OCI-LY7 (cell line): ENCODE data around the gene CCDC192. TPM values are rescaled to one million over a fixed set of nuclear protein-coding genes. Genes with fewer than 3 reads are reported as not detected.

ENCODE experiments used
- BruUV-seq: library from RNA; stranded (reverse); fragments of 400-500 nt; replicated peaks from 2 replicates; lab custom pipeline; 2021; lab: Mats Ljungman, UMichigan
- CTCF ChIA-PET: fragments of 300-600 bp; sonication (Branson Sonifier 250); formaldehyde crosslinking; loops from one replicate; lab custom pipeline; 2022; ENCODE audit warnings: antibody characterized with exemption; ENCODE audit not compliant: unreplicated experiment; lab: Charles Lee
- POLR2A ChIA-PET: fragments of 300-600 bp; sonication (Branson Sonifier 250); formaldehyde crosslinking; loops from one replicate; lab custom pipeline; 2022; ENCODE audit warnings: antibody characterized with exemption; lab: Charles Lee
- DNase-seq: peaks from one replicate; pipeline ENCODE4 v3.0.0-alpha.2; 2015; ENCODE audit warnings: low spot score
- H2AFZ ChIP-seq: fragments of 200-600 bp; sonication (generic), shearing (Covaris generic); 2 replicates; pipeline ENCODE4 v1.6.1; 2014; ENCODE audit warnings: mild to moderate bottlenecking, antibody characterized with exemption, low read length, moderate library complexity
- H3K27ac ChIP-seq: fragments of 200-600 bp; sonication (generic); 2 replicates; pipeline ENCODE4 v1.5.1; 2014; ENCODE audit warnings: mixed run types, low read depth, mild to moderate bottlenecking, moderate library complexity, low read length, inconsistent platforms; ENCODE audit not compliant: poor library complexity, severe bottlenecking
- H3K36me3 ChIP-seq: fragments of 200-600 bp; sonication (generic); 2 replicates; pipeline ENCODE4 v1.6.1; 2014; ENCODE audit warnings: mild to moderate bottlenecking, antibody characterized with exemption, low read length, moderate library complexity, mixed read lengths; ENCODE audit not compliant: insufficient read depth
- H3K4me1 ChIP-seq: fragments of 200-600 bp; sonication (generic); 2 replicates; pipeline ENCODE4 v1.5.1; 2014; ENCODE audit warnings: mild to moderate bottlenecking, low read length; ENCODE audit not compliant: insufficient read depth, poor library complexity, severe bottlenecking
- H3K4me2 ChIP-seq: fragments of 200-600 bp; sonication (generic); 2 replicates; pipeline ENCODE4 v1.6.1; 2014; ENCODE audit warnings: mild to moderate bottlenecking, low read length
- H3K4me3 ChIP-seq: fragments of 200-600 bp; sonication (generic); 2 replicates; pipeline ENCODE4 v1.5.1; 2014; ENCODE audit warnings: mild to moderate bottlenecking, low read depth, low read length; ENCODE audit not compliant: poor library complexity, severe bottlenecking
- H3K79me2 ChIP-seq: fragments of 200-600 bp; sonication (generic); 2 replicates; pipeline ENCODE4 v1.6.1; 2016; ENCODE audit warnings: low read depth, mild to moderate bottlenecking, low read length, moderate library complexity, mixed read lengths; ENCODE audit not compliant: insufficient read depth
- H3K9me2 ChIP-seq: fragments of 200-600 bp; sonication (generic); 2 replicates; pipeline ENCODE4 v1.6.1; 2016; ENCODE audit warnings: mild to moderate bottlenecking, low read length, mixed read lengths; ENCODE audit not compliant: insufficient read depth
- H3K9me3 ChIP-seq: fragments of 200-600 bp; sonication (generic); 2 replicates; pipeline ENCODE4 v1.6.1; 2014; ENCODE audit warnings: mild to moderate bottlenecking, mixed run types, low read length, mixed read lengths
- H4K20me1 ChIP-seq: fragments of 200-600 bp; sonication (generic); 2 replicates; pipeline ENCODE4 v1.6.1; 2014; ENCODE audit warnings: mild to moderate bottlenecking, antibody characterized with exemption, low read length, moderate library complexity, mixed read lengths; ENCODE audit not compliant: insufficient read depth
- CTCF ChIP-seq: fragments of 200-600 bp; sonication (generic); conservative IDR thresholded peaks from 2 replicates; pipeline ENCODE4 v1.5.1; 2014; ENCODE audit warnings: mild to moderate bottlenecking, antibody characterized with exemption, low read length, moderate library complexity, mixed read lengths
- EZH2phosphoT487 ChIP-seq: fragments of 200-600 bp; sonication (generic); IDR thresholded peaks from 2 replicates; pipeline ENCODE4 v1.6.1; 2018; ENCODE audit warnings: low read depth, borderline replicate concordance, mild to moderate bottlenecking, mixed run types, antibody characterized with exemption, low read length, moderate library complexity, mixed read lengths
- intact Hi-C: fragments of 100-400 bp; cut with micrococcal nuclease; formaldehyde crosslinking; loops from one replicate; pipeline ENCODE4 v1.10.0; 2022; ENCODE audit not compliant: unreplicated experiment
- total RNA-seq, 2 experiments: library from RNA; depleted of rRNA in 1 of 2; stranded (reverse); fragments of >200 nt in 1 of 2; shearing (Covaris generic) in 1 of 2; gene quantifications; 2 replicates each; pipeline ENCODE4 v1.2.3, GENCODE V29; 2014 to 2022

Gene CCDC192
- total RNA-seq, 2 experiments from 2014 or later, result not detected

- no peak overlapping the region for H3K27ac ChIP-seq
- ChIA-PET POLR2A (no interaction called here), CTCF (no interaction called here)
- TF ChIP-seq EZH2phosphoT487 (no peak), CTCF (no peak)
- H2AFZ ChIP-seq, result no peak overlapping the region
- no peak overlapping the region for H3K4me3 ChIP-seq
- no peaks in the 10 kb centered on the region for H3K79me2 ChIP-seq
- intact Hi-C loops, result no loop called here
- DNase-seq, result no peak
- no peaks in the 10 kb centered on the region for H3K9me2 ChIP-seq
- no peaks in the 10 kb centered on the region for H3K36me3 ChIP-seq
- no peaks in the 10 kb centered on the region for H4K20me1 ChIP-seq
- no TSS peak for BruUV-seq
- no peak overlapping the region for H3K4me2 ChIP-seq
- no peaks in the 10 kb centered on the region for H3K9me3 ChIP-seq
- no peaks in the 10 kb centered on the region for H3K4me1 ChIP-seq
Observed at GRCh38 chr5:127699416-127699815, 3.8 kb upstream of the CCDC192 start.

GRCh38 chr5:127700237-127700766 is 2.9 kb upstream of the CCDC192 start:
- ChIA-PET POLR2A (no interaction called here), CTCF (no interaction called here)
- intact Hi-C loops, result no loop called here

More at GRCh38 chr5:127700237-127700766, 2.9 kb upstream of the CCDC192 start:
- no TSS peak for BruUV-seq
- H4K20me1 ChIP-seq, result no peaks in the 10 kb centered on the region
- no peak overlapping the region for H3K27ac ChIP-seq
- TF ChIP-seq CTCF (no peak), EZH2phosphoT487 (no peak)
- no peaks in the 10 kb centered on the region for H3K4me1 ChIP-seq
- no peaks in the 10 kb centered on the region for H3K9me3 ChIP-seq
- no peaks in the 10 kb centered on the region for H3K79me2 ChIP-seq
- H2AFZ ChIP-seq, result no peak overlapping the region
- H3K36me3 ChIP-seq, result no peaks in the 10 kb centered on the region
- H3K4me3 ChIP-seq, result no peak overlapping the region
- H3K4me2 ChIP-seq, result no peak overlapping the region
- DNase-seq, result no peak
- H3K9me2 ChIP-seq, result no peaks in the 10 kb centered on the region
